Panc1 (cell line): ENCODE data around the gene HOXD11. TPM values are rescaled to one million over a fixed set of nuclear protein-coding genes. Genes with fewer than 3 reads are reported as not detected.

ENCODE experiments used
- ATAC-seq: fragments of 200-7000 bp; cut with Tn5 transposase; 2 replicates; pipeline ENCODE4 v1.9.1; 2020; ENCODE audit warnings: mild to moderate bottlenecking, moderate library complexity
- BruUV-seq: library from RNA; stranded (reverse); fragments of 400-500 nt; replicated peaks from 2 replicates; lab custom pipeline; 2021; lab: Mats Ljungman, UMichigan
- CTCF ChIA-PET: fragments of 300-600 bp; sonication (Branson Sonifier 250); formaldehyde crosslinking; loops from one replicate; lab custom pipeline; 2022; ENCODE audit warnings: antibody characterized with exemption; lab: Charles Lee
- POLR2A ChIA-PET: fragments of 300-600 bp; sonication (Branson Sonifier 250); formaldehyde crosslinking; loops from one replicate; lab custom pipeline; 2022; ENCODE audit warnings: antibody characterized with exemption; lab: Charles Lee
- DNase-seq: peaks from one replicate; pipeline ENCODE4 v3.0.0-alpha.2; 2010; ENCODE audit warnings: low read depth, low spot score
- H3K27ac ChIP-seq: 2 replicates; pipeline ENCODE4 v1.5.1; 2011; ENCODE audit warnings: mild to moderate bottlenecking, low read length, inconsistent platforms
- H3K27me3 ChIP-seq: fragments of 200-500 bp; sonication (Bioruptor generic); 2 replicates; pipeline ENCODE4 v1.6.0; 2014; ENCODE audit warnings: low read length, inconsistent platforms; ENCODE audit not compliant: control insufficient read depth, insufficient read depth
- H3K36me3 ChIP-seq: fragments of 200-500 bp; sonication (Bioruptor generic); 2 replicates; pipeline ENCODE4 v1.5.1; 2014; ENCODE audit warnings: inconsistent platforms, mild to moderate bottlenecking, low read length, moderate library complexity; ENCODE audit not compliant: control insufficient read depth, insufficient read depth
- H3K4me1 ChIP-seq: 2 replicates; pipeline ENCODE4 v1.5.1; 2011; ENCODE audit warnings: inconsistent platforms, mild to moderate bottlenecking, low read length, moderate library complexity; ENCODE audit not compliant: control insufficient read depth, insufficient read depth
- H3K4me3 ChIP-seq, 2 experiments: 2 replicates each; pipeline ENCODE4 v1.5.1; 2011 to 2012; ENCODE audit warnings: low read depth in 2 of 2, low read length in 2 of 2, mild to moderate bottlenecking in 2 of 2, inconsistent platforms in 1 of 2, moderate library complexity in 1 of 2
- H3K9me3 ChIP-seq: fragments of 200-500 bp; sonication (Bioruptor generic); 2 replicates; pipeline ENCODE4 v1.5.1; 2014; ENCODE audit warnings: low read depth, mild to moderate bottlenecking, inconsistent platforms, low read length, moderate library complexity; ENCODE audit not compliant: control insufficient read depth, insufficient read depth
- CTCF ChIP-seq: fragments of 450-650 bp; IDR thresholded peaks from 2 replicates; pipeline ENCODE4 v1.5.1; 2017; ENCODE audit warnings: mild to moderate bottlenecking
- POLR2AphosphoS5 ChIP-seq: IDR thresholded peaks from 2 replicates; pipeline ENCODE4 v1.6.1; 2012; ENCODE audit warnings: mild to moderate bottlenecking, low read depth, low read length, moderate library complexity
- REST ChIP-seq, 2 experiments: IDR thresholded peaks; 2 replicates each; pipeline ENCODE4 v1.6.1; 2011 to 2012; ENCODE audit warnings: low read depth in 2 of 2, control low read depth in 1 of 2, low read length in 1 of 2, mild to moderate bottlenecking in 1 of 2, moderate library complexity in 1 of 2; ENCODE audit not compliant: insufficient read depth in 1 of 2
- SIN3A ChIP-seq: IDR thresholded peaks from 2 replicates; pipeline ENCODE4 v1.6.1; 2012; ENCODE audit warnings: low read depth, mild to moderate bottlenecking, low read length, moderate library complexity, borderline replicate concordance; ENCODE audit not compliant: insufficient read depth
- TCF7L2 ChIP-seq: IDR thresholded peaks from 2 replicates; pipeline ENCODE4 v1.6.1; 2011; ENCODE audit warnings: mild to moderate bottlenecking, low read depth, low read length, inconsistent platforms
- in situ Hi-C: cut with HindIII; loops from 2 replicates; pipeline ENCODE4 v1.10.0; 2016; ENCODE audit warnings: low sequenced_read_pairs, low pct_unique_long_range_greater_than_20kb
- intact Hi-C: fragments of 100-400 bp; cut with micrococcal nuclease; formaldehyde crosslinking; loops from one replicate; pipeline ENCODE4 v1.10.0; 2022; ENCODE audit not compliant: unreplicated experiment
- total RNA-seq: library from RNA; stranded (reverse); gene quantifications from one replicate; pipeline ENCODE4 v1.2.1, GENCODE V29; 2021; ENCODE audit not compliant: unreplicated experiment

The HOXD11 gene
- total RNA-seq, 1 experiment from 2014 or later, result 0.49 TPM

GRCh38 chr2:176146101-176146500 lies 39.0 kb downstream of the HOXD11 start:
- H3K36me3 ChIP-seq, result no peaks in the 10 kb centered on the region
- POLR2A ChIA-PET, result no interaction called here
- no peak for TF ChIP-seq CTCF
- TF ChIP-seq TCF7L2, result no peak
- no peak for TF ChIP-seq SIN3A
- TF ChIP-seq POLR2AphosphoS5, result no peak
- TF ChIP-seq REST (IDR thresholded peaks at IDR 0.05; ENCODE audit: insufficient read depth in 1 of 2, low read depth in 2 of 2, low read length in 1 of 2), result no peak
- BruUV-seq, result no TSS peak
- ATAC-seq (no peak), DNase-seq (no peak)
- no peak overlapping the region for H3K4me3 ChIP-seq
- in situ Hi-C loops, result no loop called here
- no peaks in the 10 kb centered on the region for H3K27me3 ChIP-seq
- H3K9me3 ChIP-seq, result no peaks in the 10 kb centered on the region
- no peaks in the 10 kb centered on the region for H3K4me1 ChIP-seq
- CTCF ChIA-PET, result interaction anchor here (0.5 to 0.6 kb wide), 2 partner anchors 61 to 309 kb away, joined by 4 to 5 read pairs; no protein-coding TSS in a partner anchor
- H3K27ac ChIP-seq, result no peak overlapping the region
- intact Hi-C loops, result no loop called here

DNA sequence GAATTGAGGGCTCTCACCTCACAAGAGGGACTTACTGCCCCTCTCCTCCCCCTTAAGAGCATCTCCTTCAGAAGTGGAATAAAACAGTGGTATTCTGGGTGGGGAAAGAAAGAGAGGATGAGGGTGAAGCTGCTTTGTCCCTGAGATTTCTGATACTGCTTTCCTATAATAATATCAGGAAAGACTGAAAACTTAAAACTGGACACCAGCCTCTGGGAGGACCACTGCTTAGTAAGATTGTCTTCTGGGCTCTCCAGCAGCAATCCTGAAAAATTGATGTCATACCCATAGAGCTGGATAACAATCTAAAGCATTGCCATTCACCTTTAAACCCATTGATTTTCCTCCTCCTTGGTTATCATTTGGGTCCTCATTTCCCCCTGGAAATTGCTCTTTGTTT lies 39.6 kb downstream of the HOXD11 start:
- TF ChIP-seq POLR2AphosphoS5 (no peak), SIN3A (no peak), TCF7L2 (no peak), CTCF (no peak), REST (IDR thresholded peaks at IDR 0.05; ENCODE audit: insufficient read depth in 1 of 2, low read depth in 2 of 2, low read length in 1 of 2) (no peak)
- no peaks in the 10 kb centered on the region for H3K9me3 ChIP-seq
- intact Hi-C loops (no loop called here), in situ Hi-C loops (no loop called here)
- H3K27me3 ChIP-seq, result no peaks in the 10 kb centered on the region
- H3K36me3 ChIP-seq, result no peaks in the 10 kb centered on the region
- no peak overlapping the region for H3K27ac ChIP-seq
- ChIA-PET POLR2A (no interaction called here), CTCF (interaction anchor here (0.5 kb wide), 1 partner anchor 60 kb away, joined by 4 read pairs; no protein-coding TSS in a partner anchor)
- DNase-seq (no peak), ATAC-seq (no peak)
- H3K4me1 ChIP-seq, result no peaks in the 10 kb centered on the region
- no TSS peak for BruUV-seq
- no peak overlapping the region for H3K4me3 ChIP-seq
